SJCRH30 (cell line): ENCODE data around the gene SGPP2. TPM values are rescaled to one million over a fixed set of nuclear protein-coding genes. Genes with fewer than 3 reads are reported as not detected.

ENCODE experiments used
- DNase-seq, 2 experiments: peaks; one replicate each; pipeline ENCODE4 v3.0.0-alpha.2; 2015 to 2020
- H3K27ac ChIP-seq: fragments of 250-450 bp; sonication (Bioruptor Pico); 2 replicates; pipeline ENCODE4 v1.5.1; 2020; ENCODE audit warnings: mild to moderate bottlenecking, moderate library complexity
- H3K27me3 ChIP-seq: fragments of 250-450 bp; sonication (Bioruptor Pico); 2 replicates; pipeline ENCODE4 v1.5.1; 2020; ENCODE audit warnings: mild to moderate bottlenecking, moderate library complexity
- H3K36me3 ChIP-seq: fragments of 250-450 bp; sonication (Bioruptor Pico); 2 replicates; pipeline ENCODE4 v1.5.1; 2020; ENCODE audit warnings: mild to moderate bottlenecking, moderate library complexity
- H3K4me1 ChIP-seq: fragments of 250-450 bp; sonication (Bioruptor Pico); 2 replicates; pipeline ENCODE4 v1.5.1; 2020; ENCODE audit warnings: mild to moderate bottlenecking, moderate library complexity
- H3K4me3 ChIP-seq: fragments of 250-450 bp; sonication (Bioruptor Pico); 2 replicates; pipeline ENCODE4 v1.5.1; 2020; ENCODE audit warnings: mild to moderate bottlenecking, moderate library complexity
- H3K9me3 ChIP-seq: fragments of 250-450 bp; sonication (Bioruptor Pico); replicated peaks from 2 replicates; pipeline ENCODE4 v1.5.1; 2020; ENCODE audit warnings: mild to moderate bottlenecking, moderate library complexity
- total RNA-seq: library from RNA; depleted of rRNA; stranded (reverse); fragments of >200 nt; shearing (Covaris generic); gene quantifications from 2 replicates; pipeline ENCODE4 v1.2.3, GENCODE V29; 2014

SGPP2 gene
- total RNA-seq, 1 experiment from 2014 or later, result not detected

- Histone ChIP-seq H3K4me1 (peaks cover 22% of the 10 kb centered on the region), H3K4me3 (no peak overlapping the region)
These were observed 15.3 kb downstream of the SGPP2 start for GRCh38 chr2:222439692-222440091.

GRCh38 chr2:222440673-222441422 is 16.5 kb downstream of the SGPP2 start:
- peak overlapping the region; percentile 77 for H3K27ac ChIP-seq
- H3K4me3 ChIP-seq, result no peak overlapping the region
- DNase-seq, result peak; percentile 81 to 93
- H3K4me1 ChIP-seq, result peaks cover 28% of the 10 kb centered on the region
- no peaks in the 10 kb centered on the region for H3K27me3 ChIP-seq
- no peaks in the 10 kb centered on the region for H3K9me3 ChIP-seq
- no peaks in the 10 kb centered on the region for H3K36me3 ChIP-seq

More at GRCh38 chr2:222439692-222440091, 15.3 kb downstream of the SGPP2 start:
- H3K9me3 ChIP-seq, result no peaks in the 10 kb centered on the region
- H3K27me3 ChIP-seq, result no peaks in the 10 kb centered on the region
- H3K36me3 ChIP-seq, result no peaks in the 10 kb centered on the region
- no peak overlapping the region; the same call in 1 of the 2 replicates for H3K27ac ChIP-seq
- DNase-seq, result no peak

- no peak for DNase-seq
These were observed 18.3 kb downstream of the SGPP2 start for GRCh38 chr2:222442665-222443064.

GRCh38 chr2:222445227-222445626 is 20.9 kb downstream of the SGPP2 start:
- H3K27ac ChIP-seq, result 0 out of 2 replicates have a peak overlapping the region, but pooled peaks have one; percentile 2
- H3K36me3 ChIP-seq, result no peaks in the 10 kb centered on the region
- peaks cover 60% of the 10 kb centered on the region for H3K4me1 ChIP-seq
- H3K4me3 ChIP-seq, result no peak overlapping the region
- no peaks in the 10 kb centered on the region for H3K9me3 ChIP-seq
- peak in 1 of 2 experiments; percentile 37 for DNase-seq
- H3K27me3 ChIP-seq, result no peaks in the 10 kb centered on the region

More at GRCh38 chr2:222442665-222443064, 18.3 kb downstream of the SGPP2 start:
- Histone ChIP-seq H3K9me3 (no peaks in the 10 kb centered on the region), H3K27ac (no peak overlapping the region), H3K4me3 (no peak overlapping the region), H3K36me3 (no peaks in the 10 kb centered on the region), H3K4me1 (peaks cover 43% of the 10 kb centered on the region), H3K27me3 (no peaks in the 10 kb centered on the region)

GRCh38 chr2:222447131-222447530 is 22.8 kb downstream of the SGPP2 start:
- H3K27ac ChIP-seq, result peak overlapping the region; percentile 93
- no peak for DNase-seq
- no peaks in the 10 kb centered on the region for H3K36me3 ChIP-seq
- H3K4me3 ChIP-seq, result no peak overlapping the region
- H3K27me3 ChIP-seq, result no peaks in the 10 kb centered on the region
- no peaks in the 10 kb centered on the region for H3K9me3 ChIP-seq
- peaks cover 62% of the 10 kb centered on the region for H3K4me1 ChIP-seq

GRCh38 chr2:222448748-222449181 is 24.4 kb downstream of the SGPP2 start:
- Histone ChIP-seq H3K9me3 (no peaks in the 10 kb centered on the region), H3K36me3 (no peaks in the 10 kb centered on the region)
- peak; percentile 95 to 99 for DNase-seq

GRCh38 chr2:222450021-222450420 is 25.7 kb downstream of the SGPP2 start:
- Histone ChIP-seq H3K27me3 (no peaks in the 10 kb centered on the region), H3K9me3 (no peaks in the 10 kb centered on the region), H3K36me3 (no peaks in the 10 kb centered on the region), H3K27ac (peak overlapping the region; percentile 93), H3K4me1 (peaks cover 66% of the 10 kb centered on the region), H3K4me3 (no peak overlapping the region)
- peak; percentile 27 to 52 for DNase-seq

More at GRCh38 chr2:222448748-222449181, 24.4 kb downstream of the SGPP2 start:
- peaks cover 66% of the 10 kb centered on the region for H3K4me1 ChIP-seq
- no peak overlapping the region for H3K4me3 ChIP-seq
- no peaks in the 10 kb centered on the region for H3K27me3 ChIP-seq
- H3K27ac ChIP-seq, result peak overlapping the region; percentile 93

- Histone ChIP-seq H3K36me3 (no peaks in the 10 kb centered on the region), H3K27me3 (no peaks in the 10 kb centered on the region), H3K4me1 (peaks cover 60% of the 10 kb centered on the region), H3K27ac (peak overlapping the region; percentile 93), H3K9me3 (no peaks in the 10 kb centered on the region), H3K4me3 (no peak overlapping the region)
- peak; percentile 82 to 86 for DNase-seq
These were observed 26.9 kb downstream of the SGPP2 start for GRCh38 chr2:222451224-222451674.

- no peaks in the 10 kb centered on the region for H3K9me3 ChIP-seq
- H3K4me3 ChIP-seq, result no peak overlapping the region
- DNase-seq, result no peak
- no peaks in the 10 kb centered on the region for H3K36me3 ChIP-seq
- peaks cover 48% of the 10 kb centered on the region for H3K4me1 ChIP-seq
- no peaks in the 10 kb centered on the region for H3K27me3 ChIP-seq
- H3K27ac ChIP-seq, result peak overlapping the region; percentile 93; the same call in 1 of the 2 replicates
These were observed 28.1 kb downstream of the SGPP2 start for GRCh38 chr2:222452422-222452950.

GRCh38 chr2:222456479-222457077 is 32.2 kb downstream of the SGPP2 start:
- Histone ChIP-seq H3K9me3 (no peaks in the 10 kb centered on the region), H3K4me3 (no peak overlapping the region), H3K27ac (no peak overlapping the region), H3K36me3 (no peaks in the 10 kb centered on the region), H3K4me1 (peaks cover 9% of the 10 kb centered on the region), H3K27me3 (no peaks in the 10 kb centered on the region)
- DNase-seq, result no peak

- H3K4me1 ChIP-seq, result no peaks in the 10 kb centered on the region
- no peaks in the 10 kb centered on the region for H3K27me3 ChIP-seq
- no peaks in the 10 kb centered on the region for H3K36me3 ChIP-seq
- H3K4me3 ChIP-seq, result no peak overlapping the region
- no peaks in the 10 kb centered on the region for H3K9me3 ChIP-seq
- DNase-seq, result peak; percentile 23 to 36
- H3K27ac ChIP-seq, result no peak overlapping the region
These were observed 35.6 kb downstream of the SGPP2 start for GRCh38 chr2:222459983-222460382.

GRCh38 chr2:222465746-222466145 is 41.4 kb downstream of the SGPP2 start:
- no peaks in the 10 kb centered on the region for H3K9me3 ChIP-seq
- H3K27ac ChIP-seq, result no peak overlapping the region

GRCh38 chr2:222468346-222468745 is 44.0 kb downstream of the SGPP2 start:
- Histone ChIP-seq H3K36me3 (no peaks in the 10 kb centered on the region), H3K4me3 (no peak overlapping the region)

More at GRCh38 chr2:222465746-222466145, 41.4 kb downstream of the SGPP2 start:
- Histone ChIP-seq H3K4me3 (no peak overlapping the region), H3K4me1 (no peaks in the 10 kb centered on the region), H3K36me3 (no peaks in the 10 kb centered on the region), H3K27me3 (no peaks in the 10 kb centered on the region)
- no peak for DNase-seq

GRCh38 chr2:222470802-222471468 is 46.6 kb downstream of the SGPP2 start:
- no peaks in the 10 kb centered on the region for H3K9me3 ChIP-seq
- H3K36me3 ChIP-seq, result no peaks in the 10 kb centered on the region
- no peaks in the 10 kb centered on the region for H3K4me1 ChIP-seq
- H3K27me3 ChIP-seq, result no peaks in the 10 kb centered on the region
- no peak overlapping the region for H3K4me3 ChIP-seq
- H3K27ac ChIP-seq, result no peak overlapping the region
- DNase-seq, result no peak

More at GRCh38 chr2:222468346-222468745, 44.0 kb downstream of the SGPP2 start:
- no peaks in the 10 kb centered on the region for H3K9me3 ChIP-seq
- H3K27me3 ChIP-seq, result no peaks in the 10 kb centered on the region
- peak; percentile 51 to 63 for DNase-seq
- H3K27ac ChIP-seq, result no peak overlapping the region
- no peaks in the 10 kb centered on the region for H3K4me1 ChIP-seq
